ENCODE measurements around the gene TTN.

DNA sequence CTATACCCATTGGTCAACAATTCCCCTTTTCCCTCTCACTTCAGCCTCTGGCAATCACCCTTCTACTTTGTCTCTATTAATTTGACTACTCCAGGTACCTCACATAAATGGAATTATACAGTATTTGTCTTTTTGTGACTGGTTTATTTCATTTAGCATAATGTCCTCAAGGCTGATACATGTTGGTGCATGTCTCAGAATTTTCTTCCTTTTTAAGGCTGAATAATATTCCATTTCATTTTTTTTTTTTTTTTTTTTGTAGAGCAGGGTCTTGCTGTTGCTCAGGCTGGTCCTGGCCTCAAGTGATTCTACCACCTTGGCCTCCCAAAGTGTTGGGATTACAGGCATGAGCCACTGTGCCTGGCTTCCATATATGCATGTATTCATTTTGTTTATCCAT lies 330.7 kb downstream of the TTN start:
- TF ChIP-seq, protein P1, sequence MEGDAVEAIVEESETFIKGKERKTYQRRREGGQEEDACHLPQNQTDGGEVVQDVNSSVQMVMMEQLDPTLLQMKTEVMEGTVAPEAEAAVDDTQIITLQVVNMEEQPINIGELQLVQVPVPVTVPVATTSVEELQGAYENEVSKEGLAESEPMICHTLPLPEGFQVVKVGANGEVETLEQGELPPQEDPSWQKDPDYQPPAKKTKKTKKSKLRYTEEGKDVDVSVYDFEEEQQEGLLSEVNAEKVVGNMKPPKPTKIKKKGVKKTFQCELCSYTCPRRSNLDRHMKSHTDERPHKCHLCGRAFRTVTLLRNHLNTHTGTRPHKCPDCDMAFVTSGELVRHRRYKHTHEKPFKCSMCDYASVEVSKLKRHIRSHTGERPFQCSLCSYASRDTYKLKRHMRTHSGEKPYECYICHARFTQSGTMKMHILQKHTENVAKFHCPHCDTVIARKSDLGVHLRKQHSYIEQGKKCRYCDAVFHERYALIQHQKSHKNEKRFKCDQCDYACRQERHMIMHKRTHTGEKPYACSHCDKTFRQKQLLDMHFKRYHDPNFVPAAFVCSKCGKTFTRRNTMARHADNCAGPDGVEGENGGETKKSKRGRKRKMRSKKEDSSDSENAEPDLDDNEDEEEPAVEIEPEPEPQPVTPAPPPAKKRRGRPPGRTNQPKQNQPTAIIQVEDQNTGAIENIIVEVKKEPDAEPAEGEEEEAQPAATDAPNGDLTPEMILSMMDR (conservative IDR thresholded peaks at IDR 0.05; ENCODE audit: low read length) = no peak
- TF ChIP-seq EZH2phosphoT487 (IDR thresholded peaks at IDR 0.05; ENCODE audit: borderline replicate concordance, low read depth, low read length) = no peak
